Testis (tissue), 2 donors: ENCODE data around the gene CD4.

Source experiments
- POLR2A ChIP-seq: fragments of 450-650 bp; IDR thresholded peaks from one replicate; pipeline ENCODE4 v1.6.1; 2017; ENCODE audit warnings: antibody characterized with exemption, mild to moderate bottlenecking, moderate library complexity
- TF ChIP-seq, protein P1 (sequence below), 3 experiments: fragments of 450-650 bp in 2 of 3; fragments of 200-600 bp in 1 of 3; sonication (generic) in 1 of 3; IDR thresholded peaks; one replicate each; pipeline ENCODE4 v1.5.1; 2016 to 2019; ENCODE audit warnings: antibody characterized with exemption in 3 of 3, mild to moderate bottlenecking in 2 of 3, moderate library complexity in 1 of 3

DNA sequence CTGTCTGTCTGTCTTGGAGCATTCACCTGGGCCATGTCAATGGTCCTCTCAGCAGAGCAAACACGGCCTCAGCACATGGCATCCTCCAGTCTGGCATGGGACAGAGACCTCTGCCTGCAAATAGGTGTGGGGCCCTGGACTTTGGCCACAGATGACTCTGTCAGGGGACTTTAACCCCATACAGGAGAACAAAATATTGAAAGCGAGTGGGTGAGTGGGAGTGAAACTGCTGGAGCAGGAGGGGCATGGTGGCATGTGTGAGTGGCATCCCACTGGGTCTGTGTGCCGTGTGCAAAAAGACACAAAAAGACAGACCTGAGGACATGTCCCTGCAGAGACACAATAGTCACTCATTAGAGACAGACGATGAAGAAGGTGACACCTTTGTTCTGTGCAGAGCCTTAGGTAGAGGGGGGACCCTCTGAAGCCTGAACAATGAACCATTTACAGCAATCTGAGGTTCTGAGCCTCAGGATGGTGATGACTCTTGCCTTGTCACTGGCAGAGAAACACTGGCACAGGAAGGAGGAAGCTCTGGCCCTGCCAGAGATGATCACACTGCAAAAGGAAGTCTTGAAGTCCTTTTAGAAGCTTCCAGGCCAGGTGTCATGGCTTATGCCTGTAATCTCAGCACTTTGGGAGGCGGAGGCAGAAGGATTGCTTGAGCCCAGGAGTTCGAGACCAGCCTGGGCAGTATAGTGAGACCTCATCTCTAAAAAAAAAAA lies 9.5 kb upstream of the CD4 start:
- no peak for TF ChIP-seq POLR2A
- TF ChIP-seq, protein P1, sequence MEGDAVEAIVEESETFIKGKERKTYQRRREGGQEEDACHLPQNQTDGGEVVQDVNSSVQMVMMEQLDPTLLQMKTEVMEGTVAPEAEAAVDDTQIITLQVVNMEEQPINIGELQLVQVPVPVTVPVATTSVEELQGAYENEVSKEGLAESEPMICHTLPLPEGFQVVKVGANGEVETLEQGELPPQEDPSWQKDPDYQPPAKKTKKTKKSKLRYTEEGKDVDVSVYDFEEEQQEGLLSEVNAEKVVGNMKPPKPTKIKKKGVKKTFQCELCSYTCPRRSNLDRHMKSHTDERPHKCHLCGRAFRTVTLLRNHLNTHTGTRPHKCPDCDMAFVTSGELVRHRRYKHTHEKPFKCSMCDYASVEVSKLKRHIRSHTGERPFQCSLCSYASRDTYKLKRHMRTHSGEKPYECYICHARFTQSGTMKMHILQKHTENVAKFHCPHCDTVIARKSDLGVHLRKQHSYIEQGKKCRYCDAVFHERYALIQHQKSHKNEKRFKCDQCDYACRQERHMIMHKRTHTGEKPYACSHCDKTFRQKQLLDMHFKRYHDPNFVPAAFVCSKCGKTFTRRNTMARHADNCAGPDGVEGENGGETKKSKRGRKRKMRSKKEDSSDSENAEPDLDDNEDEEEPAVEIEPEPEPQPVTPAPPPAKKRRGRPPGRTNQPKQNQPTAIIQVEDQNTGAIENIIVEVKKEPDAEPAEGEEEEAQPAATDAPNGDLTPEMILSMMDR (IDR thresholded peaks at IDR 0.05): no peak
